SK-N-SH (cell line): Measurements from ENCODE around the gene SETD3. TPM values are rescaled to one million over a fixed set of nuclear protein-coding genes. Genes with fewer than 3 reads are reported as not detected.

Experiments
- CTCF ChIA-PET: fragments of 300-600, 350-600 bp; formaldehyde crosslinking; extraction: SDS; loops from one replicate; lab custom pipeline; 2021; lab: Yijun Ruan, JAX
- POLR2A ChIA-PET: fragments of 350-600 bp; sonication (Branson Sonifier 250); formaldehyde crosslinking; extraction: SDS; loops from one replicate; lab custom pipeline; 2020; ENCODE audit warnings: antibody characterized with exemption, inconsistent platforms; lab: Yijun Ruan, JAX
- DNase-seq: peaks from one replicate; pipeline ENCODE4 v3.0.0; 2012
- H2AFZ ChIP-seq: fragments of 200-600 bp; sonication (generic); 2 replicates; pipeline ENCODE4 v1.8.1; 2016; ENCODE audit warnings: antibody characterized with exemption, mild to moderate bottlenecking, low read depth
- H3F3A ChIP-seq: fragments of 200-600 bp; sonication (generic); replicated peaks from 2 replicates; pipeline ENCODE3; 2016; ENCODE audit warnings: antibody characterized with exemption, mild to moderate bottlenecking; ENCODE audit not compliant: insufficient read depth
- H3K27ac ChIP-seq, 2 experiments: fragments of 200-500 bp in 1 of 2; fragments of 200-600 bp in 1 of 2; sonication (Bioruptor generic) in 1 of 2; sonication (generic), shearing (Covaris generic) in 1 of 2; 2 replicates each; pipeline versions ENCODE4 v1.5.1 to v1.6.1; 2014 to 2016; ENCODE audit warnings: low read depth in 2 of 2, inconsistent platforms in 1 of 2, low read length in 1 of 2, mild to moderate bottlenecking in 1 of 2, mixed read lengths in 1 of 2
- H3K27me3 ChIP-seq: fragments of 200-600 bp; sonication (generic), shearing (Covaris generic); 2 replicates; pipeline ENCODE4 v1.6.1; 2016; ENCODE audit warnings: mixed run types; ENCODE audit not compliant: insufficient read depth
- H3K36me3 ChIP-seq, 2 experiments: fragments of 200-500 bp in 1 of 2; fragments of 200-600 bp in 1 of 2; sonication (Bioruptor generic) in 1 of 2; sonication (generic) in 1 of 2; replicated peaks in 1 of 2; 2 replicates each; pipeline versions ENCODE3 to v1.5.1; 2014 to 2016; ENCODE audit warnings: low read length in 1 of 2, mild to moderate bottlenecking in 1 of 2; ENCODE audit not compliant: insufficient read depth in 2 of 2, control insufficient read depth in 1 of 2
- H3K4me1 ChIP-seq, 2 experiments: fragments of 200-500 bp in 1 of 2; fragments of 200-600 bp in 1 of 2; sonication (Bioruptor generic) in 1 of 2; sonication (generic), shearing (Covaris generic) in 1 of 2; 2 replicates each; pipeline versions ENCODE4 v1.5.1 to v1.6.1; 2014 to 2016; ENCODE audit warnings: low read depth in 1 of 2, low read length in 1 of 2, mixed run types in 1 of 2; ENCODE audit not compliant: insufficient read depth in 2 of 2, control insufficient read depth in 1 of 2
- H3K4me2 ChIP-seq: fragments of 200-600 bp; sonication (generic), shearing (Covaris generic); 2 replicates; pipeline ENCODE4 v1.6.1; 2017; ENCODE audit warnings: mixed run types
- H3K4me3 ChIP-seq, 2 experiments: fragments of 200-500 bp in 1 of 2; fragments of 200-600 bp in 1 of 2; sonication (Bioruptor generic) in 1 of 2; sonication (generic), shearing (Covaris generic) in 1 of 2; 2 replicates each; pipeline versions ENCODE4 v1.5.1 to v1.8.1; 2014 to 2016; ENCODE audit warnings: low read depth in 2 of 2, inconsistent platforms in 1 of 2, low read length in 1 of 2, mild to moderate bottlenecking in 1 of 2, mixed read lengths in 1 of 2, moderate library complexity in 1 of 2
- H3K79me2 ChIP-seq: fragments of 200-600 bp; sonication (generic); 2 replicates; pipeline ENCODE4 v1.8.1; 2017; ENCODE audit warnings: mild to moderate bottlenecking; ENCODE audit not compliant: insufficient read depth
- H3K9ac ChIP-seq: fragments of 200-600 bp; sonication (generic); 2 replicates; pipeline ENCODE4 v1.6.1; 2017; ENCODE audit warnings: mixed run types
- H3K9me2 ChIP-seq: fragments of 200-600 bp; sonication (generic); 2 replicates; pipeline ENCODE4 v1.6.1; 2017; ENCODE audit warnings: mixed run types
- H3K9me3 ChIP-seq: fragments of 200-600 bp; sonication (generic); 2 replicates; pipeline ENCODE4 v1.6.1; 2017; ENCODE audit warnings: mixed run types, mild to moderate bottlenecking, moderate library complexity
- H4K20me1 ChIP-seq: fragments of 200-600 bp; sonication (generic); 2 replicates; pipeline ENCODE4 v1.6.1; 2017; ENCODE audit warnings: mild to moderate bottlenecking, mixed run types; ENCODE audit not compliant: insufficient read depth
- CHD2 ChIP-seq: fragments of 150-350 bp; IDR thresholded peaks from 2 replicates; pipeline ENCODE4 v1.6.1; 2018; ENCODE audit warnings: low read length; ENCODE audit not compliant: partially characterized antibody
- CTCF ChIP-seq: fragments of 200-600 bp; sonication (generic); IDR thresholded peaks from 2 replicates; pipeline ENCODE4 v1.6.1; 2017; ENCODE audit warnings: antibody characterized with exemption, mild to moderate bottlenecking, moderate library complexity
- ELF1 ChIP-seq: IDR thresholded peaks from 2 replicates; pipeline ENCODE4 v1.4.0; 2012
- FOSL2 ChIP-seq: IDR thresholded peaks from 2 replicates; pipeline ENCODE4 v1.4.0; 2012; ENCODE audit warnings: low read depth, mild to moderate bottlenecking, moderate library complexity, borderline replicate concordance
- FOXM1 ChIP-seq: IDR thresholded peaks from 2 replicates; pipeline ENCODE4 v1.4.0; 2012; ENCODE audit warnings: low read depth, mild to moderate bottlenecking
- GABPA ChIP-seq: IDR thresholded peaks from 2 replicates; pipeline ENCODE4 v1.4.0; 2012; ENCODE audit warnings: low read depth, mild to moderate bottlenecking
- MAX ChIP-seq: IDR thresholded peaks from 2 replicates; pipeline ENCODE4 v1.4.0; 2012; ENCODE audit warnings: low read depth
- MXI1 ChIP-seq: IDR thresholded peaks from 2 replicates; pipeline ENCODE4 v1.6.1; 2012; ENCODE audit warnings: mild to moderate bottlenecking, low read depth, low read length, improper control_type of control experiment
- NFIC ChIP-seq: IDR thresholded peaks from 2 replicates; pipeline ENCODE4 v1.4.0; 2012; ENCODE audit warnings: borderline replicate concordance
- NRF1 ChIP-seq: IDR thresholded peaks from 2 replicates; pipeline ENCODE4 v1.6.1; 2012; ENCODE audit warnings: low read depth, mild to moderate bottlenecking, low read length
- PBX3 ChIP-seq: IDR thresholded peaks from 2 replicates; pipeline ENCODE4; 2012
- POLR2AphosphoS5 ChIP-seq: IDR thresholded peaks from 2 replicates; pipeline ENCODE4 v1.6.1; 2012; ENCODE audit warnings: low read depth, low read length
- RCOR1 ChIP-seq: fragments of 150-350 bp; IDR thresholded peaks from 2 replicates; pipeline ENCODE4 v1.6.1; 2017; ENCODE audit warnings: antibody characterized with exemption, low read length
- RXRA ChIP-seq: IDR thresholded peaks from 2 replicates; pipeline ENCODE4 v1.4.0; 2012; ENCODE audit warnings: low read depth, mild to moderate bottlenecking, borderline replicate concordance
- SIN3A ChIP-seq: IDR thresholded peaks from 2 replicates; pipeline ENCODE4 v1.6.1; 2012; ENCODE audit warnings: low read depth, mild to moderate bottlenecking, low read length, moderate library complexity, borderline replicate concordance
- SMC3 ChIP-seq: IDR thresholded peaks from 2 replicates; pipeline ENCODE4 v1.6.1; 2012; ENCODE audit warnings: low read depth, low read length, improper control_type of control experiment
- TAF1 ChIP-seq: IDR thresholded peaks from 2 replicates; pipeline ENCODE4 v1.6.1; 2012; ENCODE audit warnings: low read depth, mild to moderate bottlenecking, low read length, moderate library complexity, borderline replicate concordance
- TCF12 ChIP-seq: IDR thresholded peaks from 2 replicates; pipeline ENCODE4 v1.4.0; 2012
- USF1 ChIP-seq: IDR thresholded peaks from 2 replicates; pipeline ENCODE4 v1.4.0; 2012; ENCODE audit warnings: low read depth, borderline replicate concordance
- WGBS: methylation state at CpG from one replicate; pipeline ENCODE4 v1.1.6; 2017; ENCODE audit warnings: low lambda C conversion rate; 5-methylcytosine and 5-hydroxymethylcytosine counted together
- polyA plus RNA-seq, 3 experiments: library from polyadenylated mRNA; depleted of rRNA; stranded (reverse); fragments of >200 nt; gene quantifications; 2 replicates each; pipeline ENCODE4 v1.2.3, GENCODE V29; 2012

SETD3 gene
- polyA plus RNA-seq, 1 of the 3 experiments (the other 2 are of a cell fraction) = 19.1 TPM

GRCh38 chr14:99447739-99448138, 32.9 kb downstream of the SETD3 start:
- no peak overlapping the region for H3K4me2 ChIP-seq
- H3K4me3 ChIP-seq = no peak overlapping the region
- TF ChIP-seq NFIC = no peak
- no peak for TF ChIP-seq MXI1
- TF ChIP-seq PBX3 = no peak
- TF ChIP-seq FOSL2 = no peak
- TF ChIP-seq SMC3 = no peak
- no peak for TF ChIP-seq NRF1
- no peaks in the 10 kb centered on the region for H3K27me3 ChIP-seq
- no peak overlapping the region for H3K27ac ChIP-seq
- 83% methylated on average over 4 of the region's 4 CpGs for WGBS
- POLR2A ChIA-PET = no interaction called here
- DNase-seq = no peak
- H3K4me1 ChIP-seq = no peaks in the 10 kb centered on the region; a peak in 1 of 4 replicates
- no peak overlapping the region for H3K9ac ChIP-seq
- peaks cover 6% of the 10 kb centered on the region for H3F3A ChIP-seq
- peaks cover 17 to 46% of the 10 kb centered on the region in 2 experiments for H3K36me3 ChIP-seq
- no peaks in the 10 kb centered on the region for H4K20me1 ChIP-seq
- CTCF ChIA-PET = interaction anchor here (0.8 to 1.3 kb wide), 3 partner anchors 17 to 43 kb away, joined by 3 to 5 read pairs (median 4); no protein-coding TSS in a partner anchor
- H2AFZ ChIP-seq = no peak overlapping the region
- no peaks in the 10 kb centered on the region for H3K79me2 ChIP-seq
- no peaks in the 10 kb centered on the region for H3K9me2 ChIP-seq
- H3K9me3 ChIP-seq = no peaks in the 10 kb centered on the region

- ChIA-PET POLR2A (no interaction called here), CTCF (interaction anchor here (0.7 to 1.2 kb wide), 2 partner anchors 16 to 83 kb away, joined by 3 read pairs; no protein-coding TSS in a partner anchor)
- DNase-seq = no peak
- 91% methylated on average over 5 of the region's 7 CpGs for WGBS
- H3K4me2 ChIP-seq = no peak overlapping the region
- H3K9me2 ChIP-seq = no peaks in the 10 kb centered on the region
- H4K20me1 ChIP-seq = no peaks in the 10 kb centered on the region
- no peak overlapping the region for H3K27ac ChIP-seq
- H3K79me2 ChIP-seq = no peaks in the 10 kb centered on the region
- TF ChIP-seq NRF1 = no peak
- no peak for TF ChIP-seq MXI1
- no peak for TF ChIP-seq RXRA
- TF ChIP-seq FOSL2 = no peak
- TF ChIP-seq CHD2 = no peak
- H3K9me3 ChIP-seq = no peaks in the 10 kb centered on the region
- no peak overlapping the region for H2AFZ ChIP-seq
- H3K9ac ChIP-seq = no peak overlapping the region
- H3K4me1 ChIP-seq = no peaks in the 10 kb centered on the region; a peak in 1 of 4 replicates
- H3K4me3 ChIP-seq = no peak overlapping the region
- H3K36me3 ChIP-seq = peaks cover 13 to 45% of the 10 kb centered on the region in 2 experiments
- peaks cover 3% of the 10 kb centered on the region for H3F3A ChIP-seq
- H3K27me3 ChIP-seq = no peaks in the 10 kb centered on the region
Measured at GRCh38 chr14:99445931-99446330, 34.7 kb downstream of the SETD3 start.

- Histone ChIP-seq H3K9ac (no peak overlapping the region), H3K9me2 (no peaks in the 10 kb centered on the region), H3K36me3 (peaks cover 3 to 16% of the 10 kb centered on the region in 2 experiments), H3K4me2 (no peak overlapping the region), H3F3A (no peaks in the 10 kb centered on the region), H2AFZ (no peak overlapping the region), H3K27ac (no peak overlapping the region), H3K27me3 (no peaks in the 10 kb centered on the region), H3K79me2 (no peaks in the 10 kb centered on the region), H4K20me1 (no peaks in the 10 kb centered on the region), H3K4me1 (no peaks in the 10 kb centered on the region; a peak in 1 of 4 replicates), H3K9me3 (no peaks in the 10 kb centered on the region), H3K4me3 (no peak overlapping the region)
- POLR2A ChIA-PET = no interaction called here
- no peak for DNase-seq
- CTCF ChIA-PET = interaction anchor here (1.1 kb wide), 1 partner anchor 20 kb away, joined by 3 read pairs; no protein-coding TSS in a partner anchor
- 98% methylated on average over 7 of the region's 7 CpGs for WGBS
- TF ChIP-seq SIN3A (no peak), FOSL2 (no peak), USF1 (no peak), SMC3 (no peak), TAF1 (no peak), CHD2 (no peak), GABPA (no peak), RCOR1 (no peak), ELF1 (no peak), POLR2AphosphoS5 (no peak), MAX (no peak), CTCF (no peak), FOXM1 (no peak), TCF12 (no peak)
Measured at GRCh38 chr14:99441918-99442317, 38.7 kb downstream of the SETD3 start.
